Keratinocyte (primary cell): ENCODE results near the gene TTPAL. TPM values are rescaled to one million over a fixed set of nuclear protein-coding genes. Genes with fewer than 3 reads are reported as not detected.

Source experiments
- DNase-seq: peaks from one replicate; pipeline ENCODE4 v3.0.0-alpha.2; 2011; ENCODE audit warnings: low read depth, missing footprints, low spot score
- FAIRE-seq: peaks from 2 replicates; lab custom pipeline; 2011; peaks lifted over from hg19 to GRCh38; lab: Jason Lieb, UNC
- H2AFZ ChIP-seq: 2 replicates; pipeline ENCODE4 v1.6.0; 2012; ENCODE audit warnings: low read length, control low read depth, inconsistent platforms; ENCODE audit not compliant: control insufficient read depth
- H3K27ac ChIP-seq: 2 replicates; pipeline ENCODE4 v1.5.1; 2011; ENCODE audit warnings: low read length; ENCODE audit not compliant: control insufficient read depth, insufficient read depth
- H3K27me3 ChIP-seq: 3 replicates; pipeline ENCODE4 v1.6.0; 2011; ENCODE audit warnings: low read length; ENCODE audit not compliant: control insufficient read depth, insufficient read depth; ENCODE audit errors: extremely low read depth
- H3K36me3 ChIP-seq, 2 experiments: 2 replicates in 1 of 2; 3 replicates in 1 of 2; pipeline ENCODE4 v1.5.1; 2011; ENCODE audit warnings: low read length in 2 of 2, mild to moderate bottlenecking in 1 of 2; ENCODE audit not compliant: control insufficient read depth in 2 of 2, insufficient read depth in 2 of 2; ENCODE audit errors: extremely low read depth in 1 of 2
- H3K4me1 ChIP-seq: 3 replicates; pipeline ENCODE4 v1.5.1; 2011; ENCODE audit warnings: low read length; ENCODE audit not compliant: control insufficient read depth, insufficient read depth; ENCODE audit errors: extremely low read depth
- H3K4me2 ChIP-seq: 3 replicates; pipeline ENCODE4 v1.6.0; 2011; ENCODE audit warnings: low read depth, low read length; ENCODE audit not compliant: control insufficient read depth, insufficient read depth; ENCODE audit errors: extremely low read depth
- H3K4me3 ChIP-seq, 3 experiments: fragments of 200-600 bp in 1 of 3; sonication (generic) in 1 of 3; 2 replicates in 2 of 3; 3 replicates in 1 of 3; pipeline ENCODE4 v1.5.1; 2011 to 2016; ENCODE audit warnings: low read length in 3 of 3, mild to moderate bottlenecking in 3 of 3, control low read depth in 2 of 3, inconsistent platforms in 1 of 3, low read depth in 1 of 3, mixed read lengths in 1 of 3, mixed run types in 1 of 3, moderate library complexity in 1 of 3; ENCODE audit not compliant: control insufficient read depth in 2 of 3, insufficient read depth in 2 of 3; ENCODE audit errors: extremely low read depth in 1 of 3
- H3K79me2 ChIP-seq: 2 replicates; pipeline ENCODE4 v1.6.0; 2012; ENCODE audit warnings: low read length; ENCODE audit not compliant: control insufficient read depth, insufficient read depth
- H3K9ac ChIP-seq: 3 replicates; pipeline ENCODE4 v1.6.0; 2011; ENCODE audit warnings: low read length; ENCODE audit not compliant: control insufficient read depth, insufficient read depth; ENCODE audit errors: extremely low read depth
- H3K9me1 ChIP-seq: 3 replicates; pipeline ENCODE4 v1.6.0; 2011; ENCODE audit warnings: low read length; ENCODE audit not compliant: control insufficient read depth, insufficient read depth; ENCODE audit errors: extremely low read depth
- H3K9me3 ChIP-seq: 2 replicates; pipeline ENCODE4 v1.5.1; 2012; ENCODE audit warnings: low read depth, low read length; ENCODE audit not compliant: control insufficient read depth
- H4K20me1 ChIP-seq: 3 replicates; pipeline ENCODE4 v1.6.0; 2011; ENCODE audit warnings: low read length; ENCODE audit not compliant: control insufficient read depth, insufficient read depth; ENCODE audit errors: extremely low read depth
- EZH2 ChIP-seq: IDR thresholded peaks from one replicate; pipeline ENCODE4 v1.6.1; 2012; ENCODE audit warnings: inconsistent platforms, mild to moderate bottlenecking, low read length, moderate library complexity
- dilution Hi-C: fragments of 300-500 bp; cut with MboI; formaldehyde crosslinking; loops from one replicate; pipeline ENCODE4 v1.7.0; 2020; ENCODE audit warnings: low sequenced_read_pairs; ENCODE audit not compliant: extremely low pct_ligation_motif_present
- polyA plus RNA-seq, 5 experiments: library from polyadenylated mRNA; depleted of rRNA in 3 of 5; stranded (reverse) in 3 of 5; stranded (forward) in 1 of 5; unstranded in 1 of 5; fragments of >200 nt; gene quantifications; 1 replicate in 1 of 5; 2 replicates in 3 of 5; 3 replicates in 1 of 5; pipeline versions ENCODE4 v1.2.1 to v1.2.3, GENCODE V29; 2011 to 2012; ENCODE audit warnings: missing spikeins in 2 of 5, low read depth in 1 of 5, low replicate concordance in 1 of 5
- TF ChIP-seq, protein P1 (sequence below), 3 experiments: IDR thresholded peaks in 1 of 3; conservative IDR thresholded peaks in 1 of 3; optimal IDR thresholded peaks in 1 of 3; 2 replicates in 2 of 3; 3 replicates in 1 of 3; pipeline versions ENCODE3 to v1.5.1; 2011; ENCODE audit warnings: low read length in 3 of 3, mild to moderate bottlenecking in 3 of 3, moderate library complexity in 2 of 3, control low read depth in 1 of 3, inconsistent platforms in 1 of 3; ENCODE audit not compliant: insufficient read depth in 2 of 3; ENCODE audit errors: extremely low read depth in 1 of 3

TTPAL gene
- polyA plus RNA-seq, 1 donor (not counting 4 experiments of a cell fraction or from before 2014, with no cell fraction given): 20.0 TPM

DNA sequence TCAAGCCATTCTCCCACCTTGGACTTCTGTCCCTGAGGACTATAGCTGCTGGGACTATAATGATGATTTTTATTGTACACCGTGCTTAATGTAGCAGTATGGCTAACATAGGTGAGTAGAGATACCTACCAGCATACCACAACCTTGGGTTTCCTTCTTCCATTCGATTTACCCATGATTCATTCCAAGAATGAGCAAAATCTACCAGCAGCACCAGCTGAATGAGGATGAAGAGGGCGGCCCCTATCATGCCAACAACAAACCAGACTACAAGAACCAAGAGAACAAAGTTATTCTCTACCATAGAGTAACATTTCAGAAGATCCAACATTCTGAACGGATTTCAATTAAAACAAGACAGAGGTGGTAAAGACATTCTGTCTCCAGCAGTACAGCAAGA lies 34.1 kb downstream of the TTPAL start:
- Histone ChIP-seq H3K9ac (no peak overlapping the region), H3K79me2 (peaks cover 17% of the 10 kb centered on the region)
- no peak for FAIRE-seq

DNA sequence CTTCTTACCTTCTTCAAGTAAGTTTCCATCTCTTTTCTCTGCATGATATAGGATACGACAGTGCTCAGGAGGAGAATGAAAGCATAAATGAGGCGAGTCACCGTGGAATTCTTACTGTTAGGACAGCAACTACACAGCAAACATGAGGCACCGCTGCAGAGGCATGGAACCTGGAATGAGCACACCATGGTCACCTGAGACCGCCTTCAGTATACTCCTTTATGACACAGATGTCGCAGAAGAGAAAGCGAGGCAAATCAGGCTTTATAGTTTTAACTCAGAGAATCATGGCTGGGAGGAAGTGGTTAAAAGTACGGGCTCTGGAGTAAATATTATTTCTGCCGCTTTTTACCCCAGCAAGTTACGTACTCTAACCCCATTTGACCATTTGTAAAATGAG lies 38.2 kb downstream of the TTPAL start:
- Histone ChIP-seq H3K9me3 (no peaks in the 10 kb centered on the region), H2AFZ (no peak overlapping the region), H3K27ac (no peak overlapping the region), H3K79me2 (peaks cover 56% of the 10 kb centered on the region), H3K4me2 (no peak overlapping the region), H4K20me1 (no peaks in the 10 kb centered on the region), H3K27me3 (no peaks in the 10 kb centered on the region), H3K4me1 (no peaks in the 10 kb centered on the region), H3K9me1 (no peaks in the 10 kb centered on the region), H3K36me3 (peaks cover 7 to 8% of the 10 kb centered on the region in 2 experiments), H3K4me3 (no peak overlapping the region), H3K9ac (no peak overlapping the region)
- FAIRE-seq (no peak), DNase-seq (no peak)
- dilution Hi-C loops: no loop called here
- no peak for TF ChIP-seq EZH2
- TF ChIP-seq, protein P1, sequence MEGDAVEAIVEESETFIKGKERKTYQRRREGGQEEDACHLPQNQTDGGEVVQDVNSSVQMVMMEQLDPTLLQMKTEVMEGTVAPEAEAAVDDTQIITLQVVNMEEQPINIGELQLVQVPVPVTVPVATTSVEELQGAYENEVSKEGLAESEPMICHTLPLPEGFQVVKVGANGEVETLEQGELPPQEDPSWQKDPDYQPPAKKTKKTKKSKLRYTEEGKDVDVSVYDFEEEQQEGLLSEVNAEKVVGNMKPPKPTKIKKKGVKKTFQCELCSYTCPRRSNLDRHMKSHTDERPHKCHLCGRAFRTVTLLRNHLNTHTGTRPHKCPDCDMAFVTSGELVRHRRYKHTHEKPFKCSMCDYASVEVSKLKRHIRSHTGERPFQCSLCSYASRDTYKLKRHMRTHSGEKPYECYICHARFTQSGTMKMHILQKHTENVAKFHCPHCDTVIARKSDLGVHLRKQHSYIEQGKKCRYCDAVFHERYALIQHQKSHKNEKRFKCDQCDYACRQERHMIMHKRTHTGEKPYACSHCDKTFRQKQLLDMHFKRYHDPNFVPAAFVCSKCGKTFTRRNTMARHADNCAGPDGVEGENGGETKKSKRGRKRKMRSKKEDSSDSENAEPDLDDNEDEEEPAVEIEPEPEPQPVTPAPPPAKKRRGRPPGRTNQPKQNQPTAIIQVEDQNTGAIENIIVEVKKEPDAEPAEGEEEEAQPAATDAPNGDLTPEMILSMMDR (optimal IDR thresholded peaks at IDR 0.05 in 1 of 3, IDR thresholded peaks at IDR 0.05 in 1 of 3, conservative IDR thresholded peaks at IDR 0.05 in 1 of 3; ENCODE audit: extremely low read depth in 1 of 3, insufficient read depth in 2 of 3, low read length in 3 of 3): no peak

More for the DNA sequence above, 34.1 kb downstream of the TTPAL start:
- Histone ChIP-seq H3K4me1 (no peaks in the 10 kb centered on the region), H3K27me3 (no peaks in the 10 kb centered on the region), H3K9me1 (no peaks in the 10 kb centered on the region), H4K20me1 (no peaks in the 10 kb centered on the region), H3K4me3 (no peak overlapping the region), H2AFZ (no peak overlapping the region), H3K36me3 (peaks cover 17 to 25% of the 10 kb centered on the region in 2 experiments), H3K9me3 (no peaks in the 10 kb centered on the region), H3K27ac (no peak overlapping the region), H3K4me2 (no peak overlapping the region)
- DNase-seq: no peak
- no peak for TF ChIP-seq EZH2
- TF ChIP-seq, protein P1 (optimal IDR thresholded peaks at IDR 0.05 in 1 of 3, IDR thresholded peaks at IDR 0.05 in 1 of 3, conservative IDR thresholded peaks at IDR 0.05 in 1 of 3; ENCODE audit: extremely low read depth in 1 of 3, insufficient read depth in 2 of 3, low read length in 3 of 3): no peak
- dilution Hi-C loops: no loop called here
